ENCODE measurements around the gene OXTR. TPM values are rescaled to one million over a fixed set of nuclear protein-coding genes. Genes with fewer than 3 reads are reported as not detected.

The OXTR gene
- total and polyA plus RNA-seq, 2 of the 13 experiments (the other 11 are each of a cell fraction or from before 2014, with no cell fraction given) = 0.36 to 0.95 TPM

DNA sequence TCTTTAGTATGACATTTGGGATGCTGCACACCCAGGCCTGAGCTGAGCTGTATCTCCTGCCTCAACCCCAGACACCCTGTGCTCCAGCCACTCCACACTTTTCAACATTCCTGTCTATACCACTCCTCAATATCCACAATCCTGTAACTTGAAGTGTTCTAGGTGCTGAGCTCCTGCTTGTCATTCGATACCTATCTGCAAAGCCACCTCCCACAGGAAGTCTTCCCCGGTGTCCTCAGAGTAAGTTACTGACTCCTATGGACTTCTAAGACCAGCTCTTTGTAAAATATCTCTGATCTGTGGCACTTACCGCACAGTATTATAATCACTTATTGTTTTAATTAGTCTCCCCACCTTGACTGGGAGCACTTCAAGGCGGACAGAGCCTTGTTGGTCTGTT lies 37.0 kb downstream of the OXTR start:
- H3K9me3 ChIP-seq (ENCODE audit: low read length) = no peaks in the 10 kb centered on the region
- H3K27me3 ChIP-seq (ENCODE audit: control insufficient read depth in 1 of 2, insufficient read depth in 2 of 2, low read length in 2 of 2) = peaks cover 5 to 71% of the 10 kb centered on the region in 2 experiments
- no peak overlapping the region for H3K4me2 ChIP-seq (ENCODE audit: low read depth, low read length)
- FAIRE-seq (no peak), DNase-seq (ENCODE audit: low spot score) (no peak), ATAC-seq (no peak)
- CTCF ChIA-PET (ENCODE audit: low intra/inter-chr PET ratio, low total read pairs) = no interaction called here
- no peak overlapping the region for H3K27ac ChIP-seq (ENCODE audit: extremely low read length, insufficient read depth, low read length)
- no peak for TF ChIP-seq ZNF710 (CRISPR knock-in tag; IDR thresholded peaks at IDR 0.05; ENCODE audit: borderline replicate concordance)
- no peak for TF ChIP-seq KLF13 (CRISPR knock-in tag; IDR thresholded peaks at IDR 0.05)
- no peak for TF ChIP-seq ARNT2 (CRISPR knock-in tag; IDR thresholded peaks at IDR 0.05; ENCODE audit: low read depth)
- TF ChIP-seq, protein P1, sequence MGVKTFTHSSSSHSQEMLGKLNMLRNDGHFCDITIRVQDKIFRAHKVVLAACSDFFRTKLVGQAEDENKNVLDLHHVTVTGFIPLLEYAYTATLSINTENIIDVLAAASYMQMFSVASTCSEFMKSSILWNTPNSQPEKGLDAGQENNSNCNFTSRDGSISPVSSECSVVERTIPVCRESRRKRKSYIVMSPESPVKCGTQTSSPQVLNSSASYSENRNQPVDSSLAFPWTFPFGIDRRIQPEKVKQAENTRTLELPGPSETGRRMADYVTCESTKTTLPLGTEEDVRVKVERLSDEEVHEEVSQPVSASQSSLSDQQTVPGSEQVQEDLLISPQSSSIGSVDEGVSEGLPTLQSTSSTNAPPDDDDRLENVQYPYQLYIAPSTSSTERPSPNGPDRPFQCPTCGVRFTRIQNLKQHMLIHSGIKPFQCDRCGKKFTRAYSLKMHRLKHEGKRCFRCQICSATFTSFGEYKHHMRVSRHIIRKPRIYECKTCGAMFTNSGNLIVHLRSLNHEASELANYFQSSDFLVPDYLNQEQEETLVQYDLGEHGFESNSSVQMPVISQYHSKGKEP (CRISPR knock-in tag; IDR thresholded peaks at IDR 0.05) = no peak
- TF ChIP-seq MED13 (CRISPR knock-in tag; IDR thresholded peaks at IDR 0.05) = no peak
- TF ChIP-seq MYNN (CRISPR knock-in tag; IDR thresholded peaks at IDR 0.05; ENCODE audit: low read depth) = no peak
- TF ChIP-seq ZSCAN9 (CRISPR knock-in tag; IDR thresholded peaks at IDR 0.05; ENCODE audit: borderline replicate concordance) = no peak
- TF ChIP-seq ZKSCAN5 (CRISPR knock-in tag; IDR thresholded peaks at IDR 0.05) = no peak
- no peak for TF ChIP-seq KDM3A (CRISPR knock-in tag; IDR thresholded peaks at IDR 0.05; ENCODE audit: low read depth)
- TF ChIP-seq ZNF768 (CRISPR knock-in tag; IDR thresholded peaks at IDR 0.05) = no peak
- TF ChIP-seq RFX5 (IDR thresholded peaks at IDR 0.05; ENCODE audit: low read depth, low read length) = no peak
- no peak for TF ChIP-seq HNRNPH1 (optimal IDR thresholded peaks at IDR 0.05; ENCODE audit: low read depth, low read length)
- no peak for TF ChIP-seq TOE1 (CRISPR knock-in tag; IDR thresholded peaks at IDR 0.05)
- TF ChIP-seq CHD4 (IDR thresholded peaks at IDR 0.05; ENCODE audit: borderline replicate concordance, low read length) = no peak
- no peak for TF ChIP-seq ZBTB8A (CRISPR knock-in tag; IDR thresholded peaks at IDR 0.05; ENCODE audit: borderline replicate concordance, low read depth)
- TF ChIP-seq KAT7 (CRISPR knock-in tag; IDR thresholded peaks at IDR 0.05; ENCODE audit: borderline replicate concordance) = no peak
- no TSS peak for BruUV-seq (replicated peaks)
- in situ Hi-C loops (cut with HindIII; ENCODE audit: extremely low pct_ligation_motif_present, low pct_unique_long_range_greater_than_20kb) = no loop called here
- intact Hi-C loops (cut with micrococcal nuclease; ENCODE audit: unreplicated experiment) = no loop called here
- no peak overlapping the region for H3K4me3 ChIP-seq (replicated peaks in 1 of 3; ENCODE audit: insufficient read depth in 1 of 3, low read depth in 2 of 3, low read length in 3 of 3)
- H3K36me3 ChIP-seq (replicated peaks in 1 of 2; ENCODE audit: control insufficient read depth in 1 of 2, insufficient read depth in 2 of 2, low read length in 2 of 2) = no peaks in the 10 kb centered on the region
- no peak overlapping the region for H3K9ac ChIP-seq (ENCODE audit: insufficient read depth, low read depth, low read length)
- 34% methylated on average over 4 of the region's 4 CpGs for WGBS (ENCODE audit: low lambda C conversion rate)
- no peak overlapping the region for H2AFZ ChIP-seq (ENCODE audit: low read length)
- H4K20me1 ChIP-seq (ENCODE audit: insufficient read depth, low read length) = no peaks in the 10 kb centered on the region
- H3K79me2 ChIP-seq (ENCODE audit: insufficient read depth, low read length) = no peaks in the 10 kb centered on the region
- H3K4me1 ChIP-seq (ENCODE audit: insufficient read depth, low read length) = no peaks in the 10 kb centered on the region
- POLR2A ChIA-PET = interaction anchor here (0.7 kb wide), 1 partner anchor 9 kb away, joined by 3 read pairs; no protein-coding TSS in a partner anchor
